HG03139 (cell line): ENCODE results near the gene DGKG.

ENCODE experiments used
- ATAC-seq: cut with Tn5 transposase; IDR thresholded peaks from one replicate; pipeline ENCODE4 v1.9.1; 2021; ENCODE audit not compliant: unreplicated experiment

Gene DGKG

DNA sequence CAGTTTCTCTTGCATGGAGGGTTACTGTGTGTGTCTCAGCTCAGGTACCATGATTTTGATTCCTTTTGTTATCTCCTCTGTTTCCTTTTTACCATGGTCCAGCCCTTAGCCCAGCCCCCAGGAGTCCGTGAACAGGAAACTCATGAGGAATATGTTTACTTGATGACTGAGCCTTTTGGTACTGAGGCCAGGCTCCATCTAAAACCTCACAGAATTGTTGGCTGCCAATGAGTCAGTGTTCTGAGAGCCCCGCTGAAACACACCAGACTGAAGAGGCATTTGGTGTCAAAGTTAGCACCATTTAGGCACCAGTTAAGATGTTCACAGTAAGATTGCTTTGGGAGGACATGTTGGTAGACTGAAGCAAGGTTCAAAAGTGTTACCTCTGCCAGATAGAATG lies 80.9 kb downstream of the DGKG start:
- no peak for ATAC-seq

DNA sequence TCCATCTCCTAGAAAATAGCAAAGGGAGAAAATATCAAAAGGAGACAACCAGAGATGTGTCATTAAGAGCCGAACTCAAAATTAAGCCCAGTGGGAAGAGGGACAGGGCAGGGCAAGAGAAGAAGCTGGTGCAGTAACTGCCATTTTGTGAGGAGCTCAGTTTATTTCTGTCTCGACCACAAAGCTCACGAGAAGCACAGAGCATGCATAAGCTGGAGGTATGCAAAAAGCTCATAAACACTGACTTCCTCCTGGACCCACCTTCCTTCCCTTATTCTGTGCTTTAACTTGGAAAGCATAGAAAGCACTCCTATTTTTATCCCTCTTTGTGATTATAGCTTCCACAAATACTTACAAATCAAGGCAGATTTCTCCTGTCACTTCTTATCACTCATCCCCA lies 81.3 kb downstream of the DGKG start:
- ATAC-seq, result no peak

GRCh38 chr3:186277268-186277909 lies 84.6 kb downstream of the DGKG start:
- ATAC-seq, result no peak

DNA sequence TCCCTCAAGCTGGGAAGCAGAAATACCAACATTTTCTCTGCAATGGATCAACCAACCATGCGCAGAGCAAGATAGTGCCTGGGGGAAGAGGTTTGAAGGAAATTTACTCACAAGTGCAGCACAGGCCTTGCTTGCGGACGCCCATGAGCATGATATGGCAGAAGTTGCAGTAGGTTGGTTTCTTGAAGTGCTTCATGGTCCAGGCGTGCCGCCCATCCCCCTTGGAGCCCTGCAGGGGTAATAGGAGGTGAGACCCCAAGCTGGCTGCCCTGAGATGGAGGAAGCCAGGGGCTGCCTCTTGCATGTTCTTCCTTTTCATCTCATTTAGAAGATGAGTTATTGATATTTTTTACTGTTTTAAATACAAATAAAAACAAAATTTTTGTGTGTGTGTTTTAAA lies 86.6 kb downstream of the DGKG start:
- no peak for ATAC-seq

DNA sequence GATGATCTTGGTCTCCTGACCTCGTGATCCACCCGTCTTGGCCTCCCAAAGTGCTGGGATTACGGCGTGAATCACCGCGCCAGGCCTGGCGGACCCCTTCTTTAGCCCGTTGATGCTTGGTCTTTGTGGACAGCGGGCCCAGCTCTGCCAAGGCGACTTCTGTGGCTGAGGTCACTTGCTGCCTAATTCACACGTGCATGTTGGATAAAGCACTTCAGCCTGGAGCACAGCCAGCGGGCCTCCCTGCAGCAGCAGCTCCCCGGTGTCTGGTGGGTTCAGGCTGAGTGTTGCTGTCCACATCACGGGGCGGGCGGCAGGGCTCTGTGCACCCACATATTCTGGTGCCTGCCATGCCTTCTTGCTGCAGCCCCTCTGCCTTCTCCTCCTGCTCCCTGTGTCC lies 88.4 kb downstream of the DGKG start:
- no peak for ATAC-seq

- no peak for ATAC-seq
These were observed 91.3 kb downstream of the DGKG start for GRCh38 chr3:186270701-186271100.

DNA sequence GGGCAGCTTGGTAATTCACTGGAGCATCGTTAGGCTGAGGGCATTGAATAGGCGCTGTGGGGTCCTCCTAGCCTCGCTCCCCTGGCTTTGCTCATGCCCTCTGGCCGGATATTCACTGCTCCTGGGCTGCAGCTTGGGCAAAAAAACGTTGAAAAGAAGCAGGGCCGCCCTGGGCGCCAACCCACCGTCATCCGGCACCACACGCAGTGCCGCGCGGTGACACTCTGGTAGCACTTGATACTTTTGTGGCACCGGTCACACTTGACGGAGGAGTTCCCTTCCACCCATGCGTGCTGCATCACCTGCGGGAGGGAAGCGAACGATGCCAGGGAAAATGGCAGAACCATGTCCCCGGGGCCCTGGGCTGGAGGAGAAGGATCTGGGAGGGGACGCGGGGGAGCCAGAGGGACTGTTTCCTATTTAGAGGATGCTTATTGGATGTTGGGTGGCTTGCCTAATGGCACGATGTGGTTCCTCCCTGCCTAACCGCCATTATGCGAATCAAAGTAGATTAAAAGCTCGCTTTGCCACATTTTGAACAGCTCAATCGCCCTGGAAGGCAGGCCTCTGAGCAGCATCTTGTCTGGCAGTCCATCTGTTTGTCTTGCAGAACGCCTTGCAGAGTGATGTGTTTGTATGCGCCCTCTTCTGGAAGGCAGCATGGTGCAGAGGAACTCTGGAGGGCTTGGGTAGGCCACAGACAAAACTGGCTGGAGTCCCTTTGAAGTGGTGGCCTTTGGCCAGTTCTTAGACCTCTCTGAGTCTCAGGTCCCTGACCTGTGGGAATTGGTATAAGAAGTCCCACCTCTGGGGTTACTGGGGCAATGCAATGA lies 93.2 kb downstream of the DGKG start:
- ATAC-seq, result no peak

GRCh38 chr3:186267758-186268157 lies 94.3 kb downstream of the DGKG start:
- ATAC-seq, result no peak

DNA sequence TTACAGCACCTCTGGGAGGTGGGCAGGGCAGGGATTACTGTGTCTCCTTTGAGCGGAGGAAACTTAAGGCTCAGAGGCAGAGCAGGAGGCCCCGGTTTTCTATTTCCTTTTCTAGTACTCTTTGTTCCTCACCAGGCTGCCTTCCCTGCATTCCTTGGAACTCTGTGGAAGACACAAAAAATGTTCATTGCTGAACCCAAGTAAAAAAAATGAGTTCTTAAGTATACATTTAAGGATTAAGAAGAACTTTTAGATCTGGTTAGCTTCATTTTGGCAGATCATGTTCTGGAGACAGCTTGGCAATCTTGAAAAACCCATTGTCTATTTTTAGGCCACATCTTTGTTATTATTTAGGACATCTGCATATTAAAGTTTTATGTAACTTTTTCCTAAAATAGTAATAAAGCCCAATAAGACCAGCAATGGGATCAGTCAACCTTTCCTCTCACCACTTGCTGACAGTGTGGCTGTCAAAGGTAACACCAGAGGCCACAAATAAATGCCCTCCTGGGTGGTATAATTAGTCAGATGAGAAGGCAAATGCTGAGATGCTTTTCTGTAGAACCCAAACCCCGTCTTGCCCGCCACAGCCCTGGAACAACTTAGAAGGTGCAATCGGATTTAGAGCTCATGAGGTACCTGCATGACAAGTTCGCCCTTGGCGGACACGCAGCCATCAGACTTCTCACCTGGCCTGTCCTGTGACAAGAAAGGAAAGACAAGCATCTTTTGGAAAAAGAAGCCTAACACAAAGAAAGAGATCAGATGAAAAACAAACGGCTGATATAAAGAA lies 97.2 kb downstream of the DGKG start:
- no peak for ATAC-seq

DNA sequence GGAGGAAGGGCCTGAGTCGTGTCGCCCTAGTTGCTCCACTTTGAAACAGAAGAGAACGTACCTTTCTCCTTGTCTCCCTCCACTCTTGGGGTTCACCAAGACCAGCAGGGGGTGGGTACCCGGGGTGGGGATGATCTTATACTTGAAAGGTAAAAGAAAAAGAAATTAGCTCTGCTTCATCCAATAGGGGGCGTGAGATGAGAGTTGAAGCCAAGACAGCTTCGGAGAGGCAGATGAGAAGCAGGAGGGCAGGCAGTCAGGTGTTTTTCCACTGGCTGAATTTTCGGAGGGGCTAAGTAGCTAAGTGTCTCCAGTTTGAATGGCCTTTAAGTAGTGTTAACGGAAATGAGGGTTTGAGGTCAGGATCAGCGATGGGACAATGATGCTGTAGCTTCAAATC lies 100.4 kb downstream of the DGKG start:
- no peak for ATAC-seq

GRCh38 chr3:186260726-186261125 lies 101.3 kb downstream of the DGKG start:
- no peak for ATAC-seq

GRCh38 chr3:186259612-186260383 lies 102.2 kb downstream of the DGKG start:
- ATAC-seq, result peak; percentile 51

DNA sequence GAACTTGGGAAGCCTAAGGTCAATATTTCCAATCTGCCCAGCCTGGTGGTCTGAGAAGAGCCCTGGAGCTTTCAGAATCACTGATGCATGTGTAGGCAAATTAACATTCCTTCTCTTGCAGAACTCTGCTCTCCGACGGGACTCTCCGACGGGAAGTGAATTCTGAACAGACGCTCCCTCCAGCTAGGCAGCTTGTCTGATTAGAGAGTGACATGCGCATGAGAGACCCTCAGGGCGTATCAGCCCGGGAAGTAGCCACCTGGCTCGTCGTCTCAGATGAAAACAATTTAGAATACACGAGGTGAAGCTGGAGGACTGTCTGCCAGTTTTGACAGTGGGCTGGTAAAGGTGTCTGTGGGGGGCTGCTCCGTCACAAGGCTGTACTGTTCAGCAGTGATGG lies 103.1 kb downstream of the DGKG start:
- ATAC-seq, result no peak

GRCh38 chr3:186257866-186258265 lies 104.2 kb downstream of the DGKG start:
- no peak for ATAC-seq

DNA sequence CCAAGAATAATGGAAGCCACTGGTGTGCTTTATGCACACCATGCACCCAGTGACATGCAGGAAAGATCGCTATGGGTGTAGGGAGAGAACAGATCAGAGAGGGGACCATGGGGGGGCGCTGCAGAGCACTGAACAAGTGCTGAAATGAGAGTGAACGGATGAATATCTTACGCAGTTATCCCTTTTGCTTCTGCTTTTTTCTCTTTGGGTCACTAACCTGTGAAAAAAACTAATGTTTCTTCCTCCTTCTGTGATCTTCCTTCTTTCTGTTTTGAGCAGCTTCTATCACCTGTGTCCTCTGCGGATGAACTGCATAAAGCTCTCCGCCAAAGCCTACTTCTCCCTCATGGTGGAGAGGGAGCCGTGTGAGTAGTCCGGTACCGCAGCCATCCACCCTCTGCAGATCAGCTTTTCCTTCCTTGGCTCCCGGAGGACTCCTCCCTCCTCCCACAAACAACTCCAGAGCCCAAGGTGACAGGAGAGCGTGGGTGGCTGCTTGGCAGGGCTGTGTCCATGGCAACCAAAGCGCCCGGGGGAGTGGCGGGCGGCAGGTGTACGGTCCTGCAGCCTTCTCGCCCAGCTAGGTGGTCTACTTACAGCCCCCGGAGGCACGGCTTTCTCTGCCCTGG lies 106.2 kb downstream of the DGKG start:
- no peak for ATAC-seq

DNA sequence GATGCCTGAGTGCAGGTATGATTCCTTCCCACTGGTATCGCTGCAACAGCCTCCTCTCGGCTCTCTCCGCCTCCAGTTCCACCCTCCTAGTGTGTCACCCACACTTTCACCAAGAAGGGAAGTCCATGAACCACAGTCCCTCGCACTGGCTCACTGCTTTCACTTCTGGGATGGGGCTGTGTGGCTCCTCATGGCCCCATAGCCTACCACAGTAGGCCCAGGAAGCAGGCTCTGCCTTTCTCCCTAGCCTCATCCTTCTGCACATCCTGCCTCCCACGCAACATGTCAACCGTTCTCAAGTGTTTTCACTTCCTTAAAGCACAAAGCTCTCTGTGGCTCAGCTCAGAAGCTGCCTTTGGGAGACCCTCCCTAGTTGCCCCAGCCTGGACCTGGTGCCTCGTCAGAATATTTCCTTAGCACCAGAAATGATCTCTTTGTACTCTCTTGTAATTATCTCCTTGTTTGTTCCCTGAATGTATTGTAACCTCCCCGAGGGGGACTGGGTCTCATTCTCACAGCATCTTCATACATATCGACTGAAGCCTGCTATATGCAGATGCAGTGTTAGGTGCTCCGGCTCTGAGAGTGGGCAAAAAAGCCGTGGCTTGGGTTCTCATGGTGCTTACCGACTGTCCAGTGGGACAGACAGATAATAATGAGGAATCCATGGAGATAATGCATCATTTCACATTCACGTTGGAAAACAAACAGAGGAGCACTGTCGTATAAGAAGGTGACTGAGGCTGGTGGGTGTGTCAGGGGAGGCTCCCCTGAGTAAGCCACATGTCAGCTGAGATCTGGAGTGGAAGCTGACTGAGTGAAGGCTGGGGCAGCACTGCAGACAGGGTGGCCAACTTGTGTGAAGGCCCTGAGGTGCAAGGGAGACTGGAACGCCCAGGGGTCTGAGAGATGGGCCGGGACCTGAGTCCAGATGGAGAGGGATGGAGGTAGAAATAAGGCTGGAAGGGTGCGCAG lies 107.1 kb downstream of the DGKG start:
- peak; percentile 49 for ATAC-seq

DNA sequence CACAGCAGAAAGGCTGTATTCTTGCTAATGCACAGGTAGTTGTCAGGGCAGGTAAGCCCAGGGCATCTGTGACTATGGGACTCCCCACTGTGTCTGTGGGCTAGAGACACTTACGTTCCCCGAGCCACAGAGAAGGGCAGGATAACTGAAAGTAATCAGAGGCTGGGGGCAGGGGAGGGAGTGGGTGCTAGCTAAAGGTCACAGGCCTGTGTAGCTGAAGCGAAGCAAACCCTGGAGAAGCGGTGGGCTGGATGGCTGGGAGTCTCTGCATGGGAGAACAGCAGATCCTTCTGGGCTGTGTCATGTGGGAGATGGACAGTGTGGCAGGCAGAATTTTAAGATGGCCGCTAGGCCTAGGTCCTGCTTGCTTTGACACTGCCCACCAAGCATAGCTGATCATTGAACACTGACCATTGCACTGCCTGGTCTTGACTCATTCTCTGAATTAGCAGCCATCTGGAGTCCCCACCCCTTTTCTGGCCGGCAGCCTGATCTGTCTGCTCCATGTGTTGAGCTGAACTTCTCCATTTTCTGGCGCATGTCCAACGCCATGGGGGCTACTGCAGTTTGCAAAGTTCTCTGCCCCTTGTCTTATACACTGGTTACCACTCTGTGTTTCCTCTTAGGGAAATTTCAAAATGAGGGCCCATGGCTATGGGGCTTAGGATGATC lies 110.0 kb downstream of the DGKG start:
- ATAC-seq, result no peak

DNA sequence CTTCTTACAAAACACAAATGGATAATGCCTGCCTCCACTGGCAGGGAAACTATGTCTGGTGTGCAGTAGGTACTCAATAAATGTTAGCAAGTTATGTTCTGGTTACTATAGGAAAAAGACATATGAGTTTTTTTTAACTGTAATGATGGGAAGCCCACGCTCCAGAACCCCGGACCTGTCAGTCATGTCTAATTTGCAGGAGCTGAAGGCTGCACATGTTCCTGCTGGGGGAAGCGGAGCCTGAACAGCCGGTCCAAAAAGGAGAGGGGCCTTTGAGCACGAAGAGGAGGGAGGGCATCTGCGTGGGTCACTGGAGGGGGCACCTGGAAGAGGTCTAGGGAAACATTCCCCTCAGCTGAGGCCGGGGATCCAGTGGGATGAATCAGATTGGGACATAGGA lies 113.2 kb downstream of the DGKG start:
- ATAC-seq, result no peak
